ENCODE data around the gene MINDY1.

Gene MINDY1

DNA sequence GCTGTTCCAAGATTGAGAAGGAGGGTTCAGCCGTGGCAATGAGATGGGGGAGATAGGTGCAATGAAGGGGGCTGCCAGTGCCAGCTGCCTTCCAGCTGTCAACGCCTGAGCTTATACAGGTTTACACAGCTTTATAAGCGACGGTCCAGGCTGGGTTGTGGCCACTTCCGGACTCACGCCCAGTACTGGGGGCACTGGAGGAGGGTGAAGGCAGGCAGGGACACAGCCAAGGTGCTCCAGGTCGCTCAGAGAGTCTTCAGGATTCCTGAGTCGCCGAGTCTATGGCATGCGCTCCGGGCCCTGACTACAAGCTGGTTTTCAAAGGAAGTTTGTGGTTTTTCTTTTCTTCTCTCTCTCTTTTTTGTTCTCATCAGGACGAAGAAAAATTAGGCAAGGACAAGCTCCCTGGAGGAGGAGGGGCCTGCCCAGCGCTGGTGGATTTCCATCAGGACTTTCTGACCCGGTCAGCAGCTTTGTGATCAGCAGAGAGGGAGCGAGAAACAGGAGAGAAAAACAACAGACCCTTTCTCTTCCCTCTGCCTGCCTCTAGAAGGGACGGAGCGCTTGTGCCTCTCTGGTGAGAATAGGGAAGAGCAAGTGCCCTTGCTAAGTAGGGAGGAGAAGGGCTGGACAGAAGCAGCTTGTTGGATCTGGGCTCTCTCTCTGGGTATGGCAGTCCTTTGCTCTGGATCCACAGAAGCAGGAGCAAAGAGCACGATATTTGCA lies at the start of gene MINDY1:
MINDY1 (minus strand) TSS at position 576 of the 726 bp plus-strand sequence. CDS start 4,285 bp downstream, outside the sequence.
- Histone ChIP-seq H3K4me1 (ENCODE audit: control insufficient read depth in 5 of 5, insufficient read depth in 5 of 5, low read length in 5 of 5) (peaks cover 7 to 75% (median 64%) of the 10 kb centered on the region in 5 donors), H3K4me3 (ENCODE audit: low read depth in 1 of 5, low read length in 5 of 5) (peak within 1 kb of the TSS; percentile 88 to 99 (median 97)), H3K9me3 (ENCODE audit: control insufficient read depth in 5 of 5, low read length in 5 of 5) (no peaks in the 10 kb centered on the region), H3K36me3 (ENCODE audit: control insufficient read depth in 5 of 5, insufficient read depth in 5 of 5, low read length in 5 of 5) (peaks cover 0 to 13% (median 11%) of the 10 kb centered on the region in 5 donors), H3K27me3 (ENCODE audit: control insufficient read depth in 5 of 5, insufficient read depth in 4 of 5, low read length in 5 of 5) (no peaks in the 10 kb centered on the region), H3K9ac (ENCODE audit: low read length in 5 of 5) (peak within 1 kb of the TSS; percentile 82 to 96 (median 93)), H3K27ac (ENCODE audit: low read depth, low read length) (peak within 1 kb of the TSS; percentile 95)

DNA sequence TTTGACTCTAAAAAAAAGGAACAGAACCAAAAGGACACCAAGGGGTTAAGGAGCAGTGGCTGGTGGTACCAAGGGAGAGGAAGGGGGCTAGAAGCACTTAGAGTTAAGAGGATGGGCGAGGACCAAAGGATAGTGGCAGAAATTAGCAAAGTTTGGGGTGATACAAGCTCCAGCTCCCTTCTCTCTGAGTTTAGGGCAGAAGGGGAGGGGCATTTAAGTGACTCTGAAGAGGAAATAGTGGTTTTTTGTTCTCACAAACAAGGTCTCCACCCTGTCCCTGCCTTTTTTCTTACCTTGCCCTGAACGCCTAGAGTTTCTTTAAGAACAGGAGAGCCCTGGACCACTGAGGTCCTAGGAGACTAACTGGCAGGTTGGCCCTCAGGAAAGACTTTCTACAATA lies 49.4 kb upstream of the MINDY1 start:
- peak overlapping the region; percentile 25 for H3K27ac ChIP-seq (ENCODE audit: low read depth, low read length)
- H3K4me3 ChIP-seq (ENCODE audit: low read depth in 1 of 5, low read length in 5 of 5), result peak overlapping the region in 1 of 5 donors; percentile 1
- no peaks in the 10 kb centered on the region for H3K9me3 ChIP-seq (ENCODE audit: control insufficient read depth in 5 of 5, low read length in 5 of 5)
- peak overlapping the region in 2 of 5 donors; percentile 31 to 63 for H3K9ac ChIP-seq (ENCODE audit: low read length in 5 of 5)
- no peaks in the 10 kb centered on the region for H3K27me3 ChIP-seq (ENCODE audit: control insufficient read depth in 5 of 5, insufficient read depth in 4 of 5, low read length in 5 of 5)
- peaks cover 14 to 56% (median 49%) of the 10 kb centered on the region in 5 donors for H3K36me3 ChIP-seq (ENCODE audit: control insufficient read depth in 5 of 5, insufficient read depth in 5 of 5, low read length in 5 of 5)
- H3K4me1 ChIP-seq (ENCODE audit: control insufficient read depth in 5 of 5, insufficient read depth in 5 of 5, low read length in 5 of 5), result peaks cover 11 to 55% (median 47%) of the 10 kb centered on the region in 5 donors

- H3K9me3 ChIP-seq (ENCODE audit: control insufficient read depth in 5 of 5, low read length in 5 of 5), result no peaks in the 10 kb centered on the region
- peaks cover 14 to 56% (median 50%) of the 10 kb centered on the region in 5 donors for H3K36me3 ChIP-seq (ENCODE audit: control insufficient read depth in 5 of 5, insufficient read depth in 5 of 5, low read length in 5 of 5)
- peak overlapping the region; percentile 25 for H3K27ac ChIP-seq (ENCODE audit: low read depth, low read length)
- no peak overlapping the region for H3K4me3 ChIP-seq (ENCODE audit: low read depth in 1 of 5, low read length in 5 of 5)
- peak overlapping the region in 1 of 5 donors; percentile 31 for H3K9ac ChIP-seq (ENCODE audit: low read length in 5 of 5)
- H3K27me3 ChIP-seq (ENCODE audit: control insufficient read depth in 5 of 5, insufficient read depth in 4 of 5, low read length in 5 of 5), result no peaks in the 10 kb centered on the region
- peaks cover 11 to 55% (median 46%) of the 10 kb centered on the region in 5 donors for H3K4me1 ChIP-seq (ENCODE audit: control insufficient read depth in 5 of 5, insufficient read depth in 5 of 5, low read length in 5 of 5)
Observed at GRCh38 chr1:151055581-151055980, 48.9 kb upstream of the MINDY1 start.

GRCh38 chr1:151054971-151055547 lies 48.4 kb upstream of the MINDY1 start:
- H3K9ac ChIP-seq (ENCODE audit: low read length in 5 of 5), result no peak overlapping the region
- H3K4me1 ChIP-seq (ENCODE audit: control insufficient read depth in 5 of 5, insufficient read depth in 5 of 5, low read length in 5 of 5), result peaks cover 11 to 49% (median 41%) of the 10 kb centered on the region in 5 donors
- H3K36me3 ChIP-seq (ENCODE audit: control insufficient read depth in 5 of 5, insufficient read depth in 5 of 5, low read length in 5 of 5), result peaks cover 14 to 56% (median 53%) of the 10 kb centered on the region in 5 donors
- no peak overlapping the region for H3K27ac ChIP-seq (ENCODE audit: low read depth, low read length)
- H3K9me3 ChIP-seq (ENCODE audit: control insufficient read depth in 5 of 5, low read length in 5 of 5), result no peaks in the 10 kb centered on the region
- H3K4me3 ChIP-seq (ENCODE audit: low read depth in 1 of 5, low read length in 5 of 5), result no peak overlapping the region
- H3K27me3 ChIP-seq (ENCODE audit: control insufficient read depth in 5 of 5, insufficient read depth in 4 of 5, low read length in 5 of 5), result no peaks in the 10 kb centered on the region

GRCh38 chr1:151051356-151052009 lies 44.8 kb upstream of the MINDY1 start:
- Histone ChIP-seq H3K9ac (ENCODE audit: low read length in 5 of 5) (no peak overlapping the region), H3K4me1 (ENCODE audit: control insufficient read depth in 5 of 5, insufficient read depth in 5 of 5, low read length in 5 of 5) (peaks cover 2 to 36% (median 30%) of the 10 kb centered on the region in 5 donors), H3K27ac (ENCODE audit: low read depth, low read length) (no peak overlapping the region), H3K4me3 (ENCODE audit: low read depth in 1 of 5, low read length in 5 of 5) (no peak overlapping the region), H3K36me3 (ENCODE audit: control insufficient read depth in 5 of 5, insufficient read depth in 5 of 5, low read length in 5 of 5) (peaks cover 14 to 51% (median 49%) of the 10 kb centered on the region in 5 donors), H3K27me3 (ENCODE audit: control insufficient read depth in 5 of 5, insufficient read depth in 4 of 5, low read length in 5 of 5) (no peaks in the 10 kb centered on the region), H3K9me3 (ENCODE audit: control insufficient read depth in 5 of 5, low read length in 5 of 5) (no peaks in the 10 kb centered on the region)

DNA sequence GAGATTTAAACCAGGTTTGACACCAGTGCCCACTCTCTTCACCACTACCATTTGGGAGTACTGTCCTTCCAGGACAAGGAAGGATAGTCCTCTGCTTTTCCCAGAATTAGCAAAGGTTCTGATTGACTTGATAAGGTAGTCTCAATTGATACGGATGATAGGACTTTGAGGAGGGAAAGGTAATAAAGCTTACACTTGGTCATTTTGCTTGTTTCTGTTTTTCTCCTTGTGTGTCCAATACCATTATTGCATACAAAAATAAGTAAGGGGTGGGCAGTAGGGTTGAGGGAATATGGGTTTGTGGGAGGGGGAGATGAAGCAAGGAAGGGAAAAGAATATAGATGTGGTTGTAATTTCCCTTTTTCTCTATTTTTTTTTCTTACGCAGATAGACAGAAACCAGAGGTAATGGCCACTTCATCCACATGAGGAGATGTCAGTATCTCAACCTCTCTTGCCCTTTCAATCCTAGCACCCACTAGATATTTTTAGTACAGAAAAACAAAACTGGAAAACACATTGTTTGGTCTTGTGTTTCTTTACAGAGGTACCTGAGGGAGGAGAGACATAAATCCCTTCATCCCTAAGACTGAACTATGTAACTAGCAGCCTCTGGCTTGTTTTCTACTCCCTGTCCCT lies 43.5 kb upstream of the MINDY1 start:
- no peak overlapping the region for H3K27ac ChIP-seq (ENCODE audit: low read depth, low read length)
- H3K27me3 ChIP-seq (ENCODE audit: control insufficient read depth in 5 of 5, insufficient read depth in 4 of 5, low read length in 5 of 5), result no peaks in the 10 kb centered on the region
- H3K9me3 ChIP-seq (ENCODE audit: control insufficient read depth in 5 of 5, low read length in 5 of 5), result no peaks in the 10 kb centered on the region
- peaks cover 14 to 41% (median 38%) of the 10 kb centered on the region in 5 donors for H3K36me3 ChIP-seq (ENCODE audit: control insufficient read depth in 5 of 5, insufficient read depth in 5 of 5, low read length in 5 of 5)
- H3K4me3 ChIP-seq (ENCODE audit: low read depth in 1 of 5, low read length in 5 of 5), result no peak overlapping the region
- H3K4me1 ChIP-seq (ENCODE audit: control insufficient read depth in 5 of 5, insufficient read depth in 5 of 5, low read length in 5 of 5), result peaks cover 2 to 23% (median 16%) of the 10 kb centered on the region in 5 donors
- H3K9ac ChIP-seq (ENCODE audit: low read length in 5 of 5), result no peak overlapping the region

- Histone ChIP-seq H3K9me3 (ENCODE audit: control insufficient read depth in 5 of 5, low read length in 5 of 5) (no peaks in the 10 kb centered on the region), H3K27me3 (ENCODE audit: control insufficient read depth in 5 of 5, insufficient read depth in 4 of 5, low read length in 5 of 5) (no peaks in the 10 kb centered on the region), H3K9ac (ENCODE audit: low read length in 5 of 5) (no peak overlapping the region), H3K4me1 (ENCODE audit: control insufficient read depth in 5 of 5, insufficient read depth in 5 of 5, low read length in 5 of 5) (peaks cover 2 to 22% (median 15%) of the 10 kb centered on the region in 5 donors), H3K4me3 (ENCODE audit: low read depth in 1 of 5, low read length in 5 of 5) (no peak overlapping the region), H3K36me3 (ENCODE audit: control insufficient read depth in 5 of 5, insufficient read depth in 5 of 5, low read length in 5 of 5) (peaks cover 14 to 34% (median 31%) of the 10 kb centered on the region in 5 donors), H3K27ac (ENCODE audit: low read depth, low read length) (no peak overlapping the region)
Observed at GRCh38 chr1:151049458-151049857, 42.8 kb upstream of the MINDY1 start.

DNA sequence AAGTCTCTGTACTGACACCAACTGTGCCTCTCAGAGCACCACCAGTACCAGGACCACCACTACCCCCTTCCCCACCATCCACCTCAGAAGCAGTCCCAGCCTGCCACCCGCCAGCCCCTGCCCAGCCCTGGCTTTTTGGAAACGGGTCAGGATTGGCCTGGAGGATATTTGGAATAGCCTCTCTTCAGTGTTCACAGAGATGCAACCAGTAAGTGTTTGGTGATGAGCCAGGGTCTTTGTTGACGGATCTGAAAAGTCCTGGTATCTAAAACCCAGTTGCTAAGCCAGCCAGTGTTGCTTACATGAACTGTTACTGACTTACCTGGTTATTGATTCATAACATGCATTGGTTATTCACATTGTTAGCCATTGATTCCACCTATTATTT lies 41.9 kb upstream of the MINDY1 start:
- H3K9me3 ChIP-seq (ENCODE audit: control insufficient read depth in 5 of 5, low read length in 5 of 5), result no peaks in the 10 kb centered on the region
- peaks cover 11 to 26% (median 23%) of the 10 kb centered on the region in 5 donors for H3K36me3 ChIP-seq (ENCODE audit: control insufficient read depth in 5 of 5, insufficient read depth in 5 of 5, low read length in 5 of 5)
- no peaks in the 10 kb centered on the region for H3K27me3 ChIP-seq (ENCODE audit: control insufficient read depth in 5 of 5, insufficient read depth in 4 of 5, low read length in 5 of 5)
- peaks cover 2 to 22% (median 15%) of the 10 kb centered on the region in 5 donors for H3K4me1 ChIP-seq (ENCODE audit: control insufficient read depth in 5 of 5, insufficient read depth in 5 of 5, low read length in 5 of 5)
- H3K4me3 ChIP-seq (ENCODE audit: low read depth in 1 of 5, low read length in 5 of 5), result peak overlapping the region in 4 of 5 donors; percentile 80 to 91 (median 82)
- peak overlapping the region in 3 of 5 donors; percentile 66 to 92 (median 88) for H3K9ac ChIP-seq (ENCODE audit: low read length in 5 of 5)
- peak overlapping the region; percentile 50 for H3K27ac ChIP-seq (ENCODE audit: low read depth, low read length)

DNA sequence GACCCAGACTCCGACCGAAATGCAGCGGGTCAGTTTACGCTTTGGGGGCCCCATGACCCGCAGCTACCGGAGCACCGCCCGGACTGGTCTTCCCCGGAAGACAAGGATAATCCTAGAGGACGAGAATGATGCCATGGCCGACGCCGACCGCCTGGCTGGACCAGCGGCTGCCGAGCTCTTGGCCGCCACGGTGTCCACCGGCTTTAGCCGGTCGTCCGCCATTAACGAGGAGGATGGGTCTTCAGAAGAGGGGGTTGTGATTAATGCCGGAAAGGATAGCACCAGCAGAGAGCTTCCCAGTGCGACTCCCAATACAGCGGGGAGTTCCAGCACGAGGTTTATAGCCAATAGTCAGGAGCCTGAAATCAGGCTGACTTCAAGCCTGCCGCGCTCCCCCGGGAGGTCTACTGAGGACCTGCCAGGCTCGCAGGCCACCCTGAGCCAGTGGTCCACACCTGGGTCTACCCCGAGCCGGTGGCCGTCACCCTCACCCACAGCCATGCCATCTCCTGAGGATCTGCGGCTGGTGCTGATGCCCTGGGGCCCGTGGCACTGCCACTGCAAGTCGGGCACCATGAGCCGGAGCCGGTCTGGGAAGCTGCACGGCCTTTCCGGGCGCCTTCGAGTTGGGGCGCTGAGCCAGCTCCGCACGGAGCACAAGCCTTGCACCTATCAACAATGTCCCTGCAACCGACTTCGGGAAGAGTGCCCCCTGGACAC lies 41.4 kb upstream of the MINDY1 start:
- Histone ChIP-seq H3K9me3 (ENCODE audit: control insufficient read depth in 5 of 5, low read length in 5 of 5) (no peaks in the 10 kb centered on the region), H3K4me3 (ENCODE audit: low read depth in 1 of 5, low read length in 5 of 5) (peak overlapping the region; percentile 79 to 91 (median 82)), H3K27ac (ENCODE audit: low read depth, low read length) (peak overlapping the region; percentile 50)

More for the DNA sequence above, 41.4 kb upstream of the MINDY1 start:
- Histone ChIP-seq H3K9ac (ENCODE audit: low read length in 5 of 5) (peak overlapping the region; percentile 66 to 92 (median 86)), H3K36me3 (ENCODE audit: control insufficient read depth in 5 of 5, insufficient read depth in 5 of 5, low read length in 5 of 5) (peaks cover 10 to 20% (median 17%) of the 10 kb centered on the region in 5 donors), H3K27me3 (ENCODE audit: control insufficient read depth in 5 of 5, insufficient read depth in 4 of 5, low read length in 5 of 5) (no peaks in the 10 kb centered on the region), H3K4me1 (ENCODE audit: control insufficient read depth in 5 of 5, insufficient read depth in 5 of 5, low read length in 5 of 5) (peaks cover 2 to 22% (median 15%) of the 10 kb centered on the region in 5 donors)
